OCI-LY1 (cell line): ENCODE results near the gene CIAO2A.

ENCODE experiments used
- CTCF ChIP-seq: fragments of 200-600 bp; sonication (generic), shearing (Covaris generic); IDR thresholded peaks from 2 replicates; pipeline ENCODE4 v1.5.1; 2017; ENCODE audit warnings: mild to moderate bottlenecking, antibody characterized with exemption, low read length, moderate library complexity, mixed read lengths
- EZH2 ChIP-seq: fragments of 200-600 bp; sonication (generic), shearing (Covaris generic); IDR thresholded peaks from 2 replicates; pipeline ENCODE4 v1.8.0; 2017; ENCODE audit warnings: borderline replicate concordance, mixed run types, mild to moderate bottlenecking, antibody characterized with exemption, low read length, moderate library complexity, mixed read lengths

GRCh38 chr15:64112904-64113303 is 19.3 kb upstream of the CIAO2A start:
- TF ChIP-seq EZH2 (no peak), CTCF (no peak)
